ENCODE measurements around the gene HIGD1A.

HIGD1A gene

DNA sequence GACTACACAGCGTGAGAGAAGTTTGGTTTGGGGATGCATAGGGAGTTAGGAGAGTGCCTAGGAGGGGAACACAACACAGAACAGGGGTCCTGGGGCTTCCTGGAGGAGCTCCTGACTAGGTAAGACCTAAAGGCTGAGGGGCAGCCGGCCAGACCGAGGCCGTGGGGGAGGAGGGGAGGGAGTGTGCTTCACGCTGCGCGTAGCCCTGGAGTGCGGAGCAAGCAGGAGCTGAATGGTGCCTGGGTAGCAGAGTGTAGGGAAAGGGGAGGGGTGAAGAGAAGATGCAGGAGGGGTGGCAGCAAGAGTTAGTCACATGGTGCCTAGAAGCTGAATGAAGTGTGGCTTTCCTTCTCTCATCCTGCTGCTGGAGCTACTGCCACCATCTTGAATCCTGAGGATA is 69.3 kb downstream of the HIGD1A start:
- no peak for TF ChIP-seq CTCF (IDR thresholded peaks at IDR 0.05; ENCODE audit: extremely low read depth, insufficient read depth, missing control alignments)
- no peak for DNase-seq (ENCODE audit: low spot score)
- in situ Hi-C loops (cut with MboI; ENCODE audit: low pct_unique_long_range_greater_than_20kb, low sequenced_read_pairs, unreplicated experiment), result no loop called here

- DNase-seq (ENCODE audit: low spot score), result no peak
- no peak for TF ChIP-seq CTCF (IDR thresholded peaks at IDR 0.05; ENCODE audit: extremely low read depth, insufficient read depth, missing control alignments)
- in situ Hi-C loops (cut with MboI; ENCODE audit: low pct_unique_long_range_greater_than_20kb, low sequenced_read_pairs, unreplicated experiment), result no loop called here
Measured at GRCh38 chr3:42734263-42734860, 69.9 kb downstream of the HIGD1A start.

GRCh38 chr3:42733501-42734262 is 70.6 kb downstream of the HIGD1A start:
- no peak for TF ChIP-seq CTCF (IDR thresholded peaks at IDR 0.05; ENCODE audit: extremely low read depth, insufficient read depth, missing control alignments)
- DNase-seq (ENCODE audit: low spot score), result no peak
- in situ Hi-C loops (cut with MboI; ENCODE audit: low pct_unique_long_range_greater_than_20kb, low sequenced_read_pairs, unreplicated experiment), result no loop called here

All from GM13977 (cell line).